GM12875 (cell line): ENCODE data around the gene DNAJB6.

ENCODE experiments used
- H3K4me3 ChIP-seq: one replicate; pipeline ENCODE4 v1.5.1; 2011; ENCODE audit warnings: low read depth, low read length, control low read depth
- TF ChIP-seq, protein P1 (sequence below): IDR thresholded peaks from 2 replicates; pipeline ENCODE4 v1.5.1; 2011; ENCODE audit warnings: low read depth, mild to moderate bottlenecking, control low read depth, inconsistent platforms, low read length, moderate library complexity, borderline replicate concordance; ENCODE audit not compliant: insufficient read depth

DNAJB6 gene

DNA sequence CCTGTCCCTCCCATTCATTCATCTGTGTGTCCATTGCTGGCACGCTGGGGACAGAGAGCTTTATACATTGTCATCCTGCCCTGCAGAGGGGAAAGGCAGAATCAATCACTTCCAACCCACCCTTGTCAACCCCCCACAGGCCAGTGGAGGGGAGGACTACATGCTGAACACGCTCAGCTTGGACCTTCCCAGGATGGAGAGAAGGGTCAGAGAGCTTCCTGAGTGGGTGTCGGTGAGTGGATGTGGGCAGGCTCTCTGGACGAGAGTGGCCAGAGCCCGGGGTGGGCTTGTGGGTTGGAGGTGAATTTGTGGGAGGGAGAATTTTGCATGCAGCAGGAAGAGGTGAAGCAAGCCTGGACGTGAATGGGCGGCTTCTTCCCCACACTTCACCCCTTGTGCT, 93.9 kb downstream of the DNAJB6 start:
- no peak overlapping the region for H3K4me3 ChIP-seq
- TF ChIP-seq, protein P1, sequence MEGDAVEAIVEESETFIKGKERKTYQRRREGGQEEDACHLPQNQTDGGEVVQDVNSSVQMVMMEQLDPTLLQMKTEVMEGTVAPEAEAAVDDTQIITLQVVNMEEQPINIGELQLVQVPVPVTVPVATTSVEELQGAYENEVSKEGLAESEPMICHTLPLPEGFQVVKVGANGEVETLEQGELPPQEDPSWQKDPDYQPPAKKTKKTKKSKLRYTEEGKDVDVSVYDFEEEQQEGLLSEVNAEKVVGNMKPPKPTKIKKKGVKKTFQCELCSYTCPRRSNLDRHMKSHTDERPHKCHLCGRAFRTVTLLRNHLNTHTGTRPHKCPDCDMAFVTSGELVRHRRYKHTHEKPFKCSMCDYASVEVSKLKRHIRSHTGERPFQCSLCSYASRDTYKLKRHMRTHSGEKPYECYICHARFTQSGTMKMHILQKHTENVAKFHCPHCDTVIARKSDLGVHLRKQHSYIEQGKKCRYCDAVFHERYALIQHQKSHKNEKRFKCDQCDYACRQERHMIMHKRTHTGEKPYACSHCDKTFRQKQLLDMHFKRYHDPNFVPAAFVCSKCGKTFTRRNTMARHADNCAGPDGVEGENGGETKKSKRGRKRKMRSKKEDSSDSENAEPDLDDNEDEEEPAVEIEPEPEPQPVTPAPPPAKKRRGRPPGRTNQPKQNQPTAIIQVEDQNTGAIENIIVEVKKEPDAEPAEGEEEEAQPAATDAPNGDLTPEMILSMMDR = no peak

DNA sequence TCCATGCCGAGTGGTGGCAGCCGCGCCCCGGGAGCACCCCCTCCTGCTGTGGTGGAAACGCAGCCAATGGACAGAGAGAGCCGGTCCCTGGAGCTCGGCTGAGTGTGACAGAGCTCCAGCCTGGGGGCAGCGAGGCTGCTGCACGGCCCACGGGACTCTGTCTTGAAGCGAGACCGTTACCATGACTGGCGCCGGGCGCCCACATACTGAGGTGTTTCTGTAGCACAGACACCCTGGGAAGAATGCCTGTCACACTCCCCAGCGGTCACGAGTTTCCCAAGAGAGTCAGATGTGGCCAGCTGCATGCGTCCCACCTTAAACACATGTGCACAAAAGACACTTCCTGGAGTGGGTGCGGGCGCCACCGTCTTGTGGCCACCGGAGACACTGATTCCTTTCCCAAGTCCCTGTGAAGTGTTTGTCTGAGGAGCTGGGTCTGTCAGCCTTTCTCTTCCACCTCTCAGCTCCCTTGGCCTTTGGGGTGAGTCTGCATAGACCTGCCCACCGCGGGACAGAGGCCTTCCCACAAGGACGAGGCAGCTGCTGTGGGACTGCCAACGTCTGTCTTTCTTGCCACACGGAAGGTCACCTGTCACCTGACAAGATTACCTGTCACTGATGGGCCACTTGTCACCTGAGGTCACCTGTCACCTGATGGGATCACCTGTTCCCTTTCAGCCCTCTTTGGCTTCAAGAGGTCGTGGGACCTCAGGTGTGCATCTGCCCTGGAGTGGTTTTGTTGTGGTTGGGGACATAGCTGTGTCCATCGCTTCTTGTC, 94.6 kb downstream of the DNAJB6 start:
- TF ChIP-seq, protein P1 = no peak
- no peak overlapping the region for H3K4me3 ChIP-seq

DNA sequence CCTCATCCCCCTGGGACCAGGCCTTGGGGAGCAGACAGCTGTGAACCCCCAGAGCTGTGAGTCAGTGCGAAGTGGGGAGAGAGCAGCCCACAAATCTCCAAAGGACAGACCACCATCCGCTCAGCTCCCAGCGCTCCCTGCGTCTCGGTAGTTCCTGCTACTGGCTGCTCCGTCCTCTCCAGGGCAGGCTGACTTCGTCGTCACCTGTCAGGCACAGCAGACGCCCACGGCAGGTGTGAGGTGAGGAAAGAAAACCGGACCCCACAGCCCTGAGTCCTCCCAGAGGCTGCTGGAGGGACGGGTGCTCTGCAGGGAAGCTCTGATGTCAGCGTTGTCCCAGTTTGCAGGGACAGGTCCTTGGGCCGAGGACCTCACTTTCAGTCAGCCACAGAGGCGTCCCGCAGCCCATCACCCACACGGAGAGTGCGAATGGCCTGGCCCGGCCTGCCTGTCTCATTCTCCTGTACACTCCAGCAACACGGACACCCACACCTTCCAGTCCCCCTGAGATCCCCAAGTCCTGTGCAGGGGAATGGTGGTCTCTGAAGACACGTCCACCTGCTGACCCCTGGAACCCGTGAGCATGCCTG, 95.2 kb downstream of the DNAJB6 start:
- no peak overlapping the region for H3K4me3 ChIP-seq
- TF ChIP-seq, protein P1 = no peak

DNA sequence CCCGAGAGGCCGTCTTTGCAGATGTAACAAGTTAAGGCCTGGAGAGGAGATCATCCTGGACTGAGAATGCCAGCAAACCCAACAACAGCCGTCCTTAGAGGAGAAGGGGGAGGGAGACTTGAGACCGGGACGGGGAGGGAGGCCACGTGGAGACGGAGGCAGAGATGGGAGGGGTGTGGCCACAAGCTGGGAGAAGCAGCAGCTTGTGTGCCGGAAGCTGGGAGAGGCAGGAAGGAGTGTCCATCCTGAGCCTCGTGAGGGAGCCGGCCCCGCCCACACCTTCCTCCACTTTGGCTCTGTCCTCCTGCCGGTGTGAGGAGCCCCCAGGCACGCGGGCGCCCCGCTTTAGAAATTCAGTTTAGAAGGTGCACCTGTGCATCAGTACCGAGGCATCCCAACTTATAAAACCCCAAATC, 95.7 kb downstream of the DNAJB6 start:
- H3K4me3 ChIP-seq = no peak overlapping the region
- TF ChIP-seq, protein P1 = no peak

DNA sequence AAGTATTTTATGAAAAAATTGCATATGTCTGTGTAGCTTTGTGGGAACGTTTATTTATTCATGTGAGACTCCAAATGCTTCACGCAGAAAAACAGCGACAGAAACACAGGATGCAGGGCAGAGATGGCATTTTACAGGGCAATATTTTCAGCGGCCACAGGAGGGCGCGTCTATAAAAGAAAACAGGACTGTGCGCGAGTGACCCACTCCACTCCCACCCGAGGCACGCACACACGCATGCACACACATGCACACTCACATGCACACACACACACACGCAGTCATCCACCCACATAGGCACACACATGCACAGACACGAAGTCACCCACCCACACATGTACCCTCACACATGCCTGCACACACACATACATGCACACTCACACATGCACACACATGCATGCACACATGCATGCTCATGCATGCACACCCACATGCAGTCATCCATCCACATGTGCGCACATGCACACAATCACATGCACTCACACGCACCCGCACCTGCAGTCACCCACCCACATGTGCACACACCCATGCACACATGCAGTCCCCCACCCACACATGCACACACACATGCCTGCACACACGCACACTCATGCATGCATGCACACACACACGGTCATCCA, 96.3 kb downstream of the DNAJB6 start:
- H3K4me3 ChIP-seq = no peak overlapping the region
- TF ChIP-seq, protein P1 = peak; percentile 66

DNA sequence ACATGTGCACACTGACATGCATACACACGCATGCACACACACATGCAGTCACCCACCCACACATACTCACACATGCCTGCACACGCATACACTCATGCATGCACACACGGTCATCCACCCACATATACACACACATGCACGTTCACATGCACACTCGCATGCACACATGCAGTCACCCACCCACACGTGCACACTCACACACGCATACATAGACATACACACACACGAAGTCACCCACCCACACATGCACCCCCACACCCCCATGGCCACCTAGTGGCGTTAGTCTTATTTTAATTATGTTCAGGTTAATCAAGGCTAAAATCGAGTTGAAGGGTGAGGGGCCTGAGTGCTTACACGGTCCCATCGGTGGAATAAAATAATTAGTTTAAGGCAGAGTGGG, 96.8 kb downstream of the DNAJB6 start:
- no peak overlapping the region for H3K4me3 ChIP-seq
- TF ChIP-seq, protein P1 = no peak
